DND-41 (cell line): ENCODE measurements around the gene ARSG.

Experiments
- ATAC-seq: fragments of 200-7000 bp; cut with Tn5 transposase; 3 replicates; pipeline ENCODE4 v1.9.1; 2021; ENCODE audit warnings: low read depth; ENCODE audit not compliant: insufficient read depth
- DNase-seq: peaks from one replicate; pipeline ENCODE4 v3.0.0-alpha.2; 2020
- H2AFZ ChIP-seq: 2 replicates; pipeline ENCODE4 v1.6.0; 2012; ENCODE audit warnings: low read depth, low read length
- H3K27ac ChIP-seq: 2 replicates; pipeline ENCODE4 v1.5.1; 2012; ENCODE audit warnings: low read length, inconsistent platforms
- H3K27me3 ChIP-seq: fragments of 200-600 bp; sonication (generic); 2 replicates; pipeline ENCODE4 v1.6.0; 2012; ENCODE audit warnings: low read length, mild to moderate bottlenecking, inconsistent platforms; ENCODE audit not compliant: insufficient read depth, poor library complexity
- H3K36me3 ChIP-seq: 2 replicates; pipeline ENCODE4 v1.5.1; 2012; ENCODE audit warnings: low read length, inconsistent platforms; ENCODE audit not compliant: insufficient read depth
- H3K4me1 ChIP-seq: 2 replicates; pipeline ENCODE4 v1.5.1; 2012; ENCODE audit warnings: mild to moderate bottlenecking, low read length; ENCODE audit not compliant: insufficient read depth
- H3K4me2 ChIP-seq: 2 replicates; pipeline ENCODE4 v1.6.0; 2012; ENCODE audit warnings: mild to moderate bottlenecking, moderate library complexity, low read length, inconsistent platforms; ENCODE audit not compliant: insufficient read depth
- H3K4me3 ChIP-seq, 2 experiments: fragments of 200-600 bp in 1 of 2; shearing (Covaris generic) in 1 of 2; 2 replicates each; pipeline ENCODE4 v1.5.1; 2012 to 2016; ENCODE audit warnings: inconsistent platforms in 2 of 2, low read length in 2 of 2, mild to moderate bottlenecking in 2 of 2, low read depth in 1 of 2, moderate library complexity in 1 of 2
- H3K79me2 ChIP-seq: 2 replicates; pipeline ENCODE4 v1.6.0; 2012; ENCODE audit warnings: low read length, inconsistent platforms; ENCODE audit not compliant: insufficient read depth
- H3K9ac ChIP-seq: 2 replicates; pipeline ENCODE4 v1.6.0; 2012; ENCODE audit warnings: low read depth, mild to moderate bottlenecking, inconsistent platforms, low read length, moderate library complexity
- H3K9me3 ChIP-seq: 2 replicates; pipeline ENCODE4 v1.5.1; 2012; ENCODE audit warnings: low read length, moderate library complexity, mild to moderate bottlenecking, inconsistent platforms; ENCODE audit not compliant: insufficient read depth, severe bottlenecking
- H4K20me1 ChIP-seq: 2 replicates; pipeline ENCODE4 v1.6.0; 2012; ENCODE audit warnings: low read length; ENCODE audit not compliant: insufficient read depth
- CTCF ChIP-seq: IDR thresholded peaks from 2 replicates; pipeline ENCODE4 v1.5.1; 2012; ENCODE audit warnings: borderline replicate concordance, low read length, moderate library complexity, mild to moderate bottlenecking; ENCODE audit not compliant: poor library complexity, severe bottlenecking; ENCODE audit errors: extremely low read depth
- EZH2 ChIP-seq: IDR thresholded peaks from 3 replicates; pipeline ENCODE4 v1.6.1; 2012; ENCODE audit warnings: borderline replicate concordance, low read depth, mild to moderate bottlenecking, moderate library complexity, low read length, inconsistent platforms; ENCODE audit not compliant: severe bottlenecking

ARSG gene

GRCh38 chr17:68450391-68450790, 159.1 kb downstream of the ARSG start:
- Histone ChIP-seq H3K4me1 (no peaks in the 10 kb centered on the region; the same call in 1 of the 2 replicates), H3K36me3 (peaks cover 5% of the 10 kb centered on the region; the same call in 1 of the 2 replicates), H2AFZ (no peak overlapping the region), H3K9ac (no peak overlapping the region), H3K79me2 (no peaks in the 10 kb centered on the region), H3K9me3 (no peaks in the 10 kb centered on the region), H4K20me1 (no peaks in the 10 kb centered on the region), H3K27ac (no peak overlapping the region), H3K27me3 (no peaks in the 10 kb centered on the region), H3K4me3 (no peak overlapping the region), H3K4me2 (no peak overlapping the region)
- ATAC-seq (no peak), DNase-seq (no peak)
- TF ChIP-seq CTCF: no peak

GRCh38 chr17:68450801-68451200, 159.5 kb downstream of the ARSG start:
- Histone ChIP-seq H2AFZ (no peak overlapping the region), H4K20me1 (no peaks in the 10 kb centered on the region), H3K4me3 (no peak overlapping the region), H3K9me3 (no peaks in the 10 kb centered on the region), H3K27ac (no peak overlapping the region), H3K9ac (no peak overlapping the region), H3K36me3 (peaks cover 5% of the 10 kb centered on the region; the same call in 1 of the 2 replicates), H3K27me3 (no peaks in the 10 kb centered on the region), H3K79me2 (no peaks in the 10 kb centered on the region), H3K4me2 (no peak overlapping the region), H3K4me1 (no peaks in the 10 kb centered on the region; the same call in 1 of the 2 replicates)
- DNase-seq (no peak), ATAC-seq (no peak)
- TF ChIP-seq CTCF: no peak
- TF ChIP-seq EZH2: no peak

- H3K36me3 ChIP-seq: peaks cover 5% of the 10 kb centered on the region; the same call in 1 of the 2 replicates
- no peak overlapping the region for H3K4me2 ChIP-seq
Observed at GRCh38 chr17:68451670-68452354, 160.5 kb downstream of the ARSG start.

More at GRCh38 chr17:68451670-68452354, 160.5 kb downstream of the ARSG start:
- Histone ChIP-seq H3K27ac (no peak overlapping the region), H3K79me2 (no peaks in the 10 kb centered on the region), H3K4me3 (no peak overlapping the region), H3K9ac (no peak overlapping the region), H2AFZ (no peak overlapping the region), H3K9me3 (no peaks in the 10 kb centered on the region), H4K20me1 (no peaks in the 10 kb centered on the region), H3K4me1 (peaks cover 9% of the 10 kb centered on the region), H3K27me3 (no peaks in the 10 kb centered on the region)
- no peak for ATAC-seq
- DNase-seq: no peak
- TF ChIP-seq CTCF: no peak
- no peak for TF ChIP-seq EZH2
